Endometrial microvascular endothelial cells (primary cell): Measurements from ENCODE around the gene INHBC. TPM values are rescaled to one million over a fixed set of nuclear protein-coding genes. Genes with fewer than 3 reads are reported as not detected.

ENCODE experiments used
- in situ Hi-C: cut with HindIII; loops from 2 replicates; pipeline ENCODE4 v1.10.0; 2017; ENCODE audit warnings: low sequenced_read_pairs, low pct_unique_long_range_greater_than_20kb; ENCODE audit errors: inconsistent ontology term
- total RNA-seq: library from RNA; depleted of rRNA; stranded (reverse); fragments of >200 nt; gene quantifications from one replicate; pipeline ENCODE4 v1.2.3, GENCODE V29; 2015; ENCODE audit errors: inconsistent ontology term

Gene INHBC
- total RNA-seq, 1 donor from 2014 or later: not detected

DNA sequence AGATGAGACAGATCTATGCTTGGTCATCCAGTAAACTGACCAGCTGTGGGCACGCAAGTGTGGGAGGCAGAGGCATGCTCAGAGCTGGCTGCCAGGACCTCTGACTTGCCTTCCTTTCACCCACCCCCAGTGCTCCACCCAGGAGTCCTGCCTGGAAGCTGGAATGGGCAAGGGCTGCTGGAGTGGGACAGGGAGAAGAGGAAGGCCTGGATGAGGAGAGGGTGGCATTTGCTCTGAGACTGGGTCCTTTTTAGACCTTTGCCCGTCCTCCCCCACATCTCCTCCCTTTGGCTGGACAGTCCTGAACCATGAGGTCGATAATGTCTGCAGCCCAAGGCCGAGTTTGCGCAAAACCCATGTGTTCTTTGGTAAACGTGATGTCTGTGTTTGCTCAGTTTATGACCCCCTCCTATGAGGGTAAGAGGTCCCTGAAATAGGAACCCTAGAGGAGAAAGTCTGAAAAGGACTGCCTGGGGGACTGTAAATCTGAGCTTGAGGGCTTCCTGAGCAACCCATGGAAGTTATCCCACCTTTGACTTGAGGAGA is 16.7 kb downstream of the INHBC start:
- in situ Hi-C loops: no loop called here

DNA sequence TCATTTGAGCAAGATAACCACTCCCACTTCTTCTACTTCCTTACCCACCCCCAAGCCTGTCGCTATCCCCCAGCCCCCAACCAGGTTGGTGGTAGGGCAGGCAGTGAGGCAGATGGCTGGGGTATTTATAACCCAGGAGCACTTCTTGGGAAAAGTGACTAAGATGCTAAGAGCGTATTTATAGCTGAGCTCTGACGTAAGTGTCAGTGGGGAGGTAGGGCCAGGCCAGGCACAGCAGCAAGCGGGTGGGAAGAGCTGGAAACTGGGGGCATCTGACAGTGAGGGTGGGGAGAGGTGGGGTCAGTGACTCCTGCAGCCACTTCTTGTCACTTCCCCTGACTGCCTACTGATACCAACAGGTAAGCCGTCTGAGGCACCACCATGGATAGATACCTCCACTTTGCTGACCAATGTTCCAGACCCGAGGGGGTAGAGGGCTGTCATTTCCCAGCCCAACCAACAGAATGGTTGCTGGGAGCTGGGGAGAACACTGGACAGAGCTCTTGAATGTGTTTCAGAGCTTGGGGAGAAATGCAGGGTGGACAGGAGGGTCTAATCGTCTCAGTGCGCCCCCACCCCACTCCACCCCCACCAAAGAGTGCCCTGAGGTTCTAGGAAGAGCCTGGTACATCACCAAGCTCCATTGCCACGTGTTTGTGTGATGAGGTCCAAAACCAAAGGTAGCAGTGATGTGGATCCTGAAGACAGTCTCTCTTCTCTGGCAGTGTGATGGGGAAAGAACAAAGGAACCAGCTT is 17.8 kb downstream of the INHBC start:
- in situ Hi-C loops: no loop called here

DNA sequence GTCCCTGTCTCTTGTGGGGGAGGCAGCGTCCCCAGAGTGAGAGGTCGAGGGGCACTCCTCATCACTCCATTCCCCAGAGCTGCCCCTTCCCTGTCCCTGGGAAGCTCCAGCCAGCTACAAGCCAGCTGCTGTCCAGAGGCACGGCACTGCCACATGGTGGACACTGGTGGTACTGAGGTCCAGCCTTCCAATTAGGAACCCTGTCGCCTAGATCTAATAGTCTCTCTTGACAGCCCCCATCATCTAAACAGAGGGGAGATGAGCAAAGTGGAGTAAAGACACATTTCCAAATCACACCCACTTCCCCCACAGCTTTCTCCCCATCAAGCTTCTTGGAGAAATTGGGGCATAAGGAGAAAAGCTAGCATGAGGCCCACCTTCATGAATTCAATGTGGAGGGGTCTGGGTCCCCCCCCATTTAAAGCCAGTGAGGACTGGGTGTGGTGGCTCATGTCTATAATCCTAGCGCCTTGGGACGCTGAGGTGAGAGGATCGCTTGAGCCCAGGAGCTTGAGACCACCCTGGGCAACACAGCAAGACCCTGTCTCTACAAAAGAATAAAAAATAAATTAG is 18.4 kb downstream of the INHBC start:
- in situ Hi-C loops: no loop called here

DNA sequence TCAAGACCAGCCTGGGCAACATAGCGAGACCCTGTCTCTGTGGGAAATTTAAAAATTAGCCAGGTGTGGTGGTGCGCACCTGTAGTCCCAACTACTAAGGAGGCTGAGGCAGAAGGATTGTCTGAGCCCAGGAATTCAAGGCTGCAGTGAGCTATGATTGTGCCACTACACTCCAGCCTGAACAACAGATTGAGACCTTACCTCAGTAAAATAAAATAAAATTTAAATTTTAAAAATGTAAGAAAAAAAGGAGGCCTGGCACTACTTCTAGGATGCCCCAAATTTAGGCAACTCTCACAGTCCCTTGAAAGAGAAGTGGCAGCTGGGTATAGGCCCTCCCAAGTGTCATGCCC is 19.6 kb downstream of the INHBC start:
- in situ Hi-C loops: no loop called here

DNA sequence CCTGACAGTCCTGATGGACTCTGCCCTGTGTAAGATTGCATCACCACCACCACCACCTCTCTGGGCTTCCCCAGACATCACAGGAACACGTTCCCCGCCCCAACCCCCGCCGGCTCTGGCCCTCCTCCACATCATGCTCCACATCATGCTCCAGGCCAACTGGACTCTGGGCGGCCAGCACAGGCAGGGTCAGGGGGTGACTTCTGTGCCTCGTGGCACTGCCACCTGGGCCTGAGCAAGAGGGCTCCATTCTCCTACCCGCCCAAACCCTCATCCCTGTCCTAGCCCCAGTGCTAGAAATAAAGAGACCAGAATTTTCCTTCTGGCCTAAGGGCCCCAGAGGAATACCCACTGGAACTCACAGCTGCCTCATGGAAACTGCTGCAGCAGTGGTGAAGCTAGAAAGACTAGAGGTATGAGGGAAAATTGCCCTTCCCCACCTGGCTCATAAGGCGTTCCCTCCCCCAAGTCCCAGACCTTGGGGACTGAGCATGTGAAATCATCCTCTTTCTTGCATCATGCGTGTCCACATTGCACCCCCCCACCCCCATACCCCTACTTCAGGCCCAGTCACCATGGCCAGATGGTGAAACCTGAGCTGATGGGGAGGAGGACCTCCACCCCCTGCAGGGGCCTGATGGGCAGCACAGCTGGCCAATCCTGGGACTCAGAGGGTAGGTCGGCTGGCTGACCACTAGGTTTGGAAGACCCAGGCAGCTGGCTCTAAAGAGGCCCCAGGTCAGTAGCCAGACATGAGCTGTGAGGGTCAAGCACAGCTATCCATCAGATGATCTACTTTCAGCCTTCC is 20.2 kb downstream of the INHBC start, which contains the start of gene INHBE:
TSS of gene INHBE (plus strand) at position 742 of the 808 bp plus-strand sequence. CDS start 230 bp downstream, outside the sequence.
- in situ Hi-C loops: no loop called here

DNA sequence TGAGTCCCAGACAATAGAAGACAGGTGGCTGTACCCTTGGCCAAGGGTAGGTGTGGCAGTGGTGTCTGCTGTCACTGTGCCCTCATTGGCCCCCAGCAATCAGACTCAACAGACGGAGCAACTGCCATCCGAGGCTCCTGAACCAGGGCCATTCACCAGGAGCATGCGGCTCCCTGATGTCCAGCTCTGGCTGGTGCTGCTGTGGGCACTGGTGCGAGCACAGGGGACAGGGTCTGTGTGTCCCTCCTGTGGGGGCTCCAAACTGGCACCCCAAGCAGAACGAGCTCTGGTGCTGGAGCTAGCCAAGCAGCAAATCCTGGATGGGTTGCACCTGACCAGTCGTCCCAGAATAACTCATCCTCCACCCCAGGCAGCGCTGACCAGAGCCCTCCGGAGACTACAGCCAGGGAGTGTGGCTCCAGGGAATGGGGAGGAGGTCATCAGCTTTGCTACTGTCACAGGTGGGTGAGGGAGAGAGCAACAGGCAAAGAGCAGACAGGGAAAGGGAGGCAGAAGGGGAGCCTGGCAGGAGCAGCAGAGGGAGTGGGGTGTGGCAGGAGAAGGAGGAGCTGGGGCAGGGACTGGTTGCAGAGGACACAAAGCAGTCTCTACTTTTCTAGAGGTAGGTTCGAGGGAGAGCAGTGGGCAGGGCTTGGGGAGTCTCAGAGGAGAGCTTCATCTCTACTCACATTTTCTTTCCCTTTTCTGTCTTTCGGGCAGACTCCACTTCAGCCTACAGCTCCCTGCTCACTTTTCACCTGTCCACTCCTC is 21.0 kb downstream of the INHBC start:
- in situ Hi-C loops: no loop called here

DNA sequence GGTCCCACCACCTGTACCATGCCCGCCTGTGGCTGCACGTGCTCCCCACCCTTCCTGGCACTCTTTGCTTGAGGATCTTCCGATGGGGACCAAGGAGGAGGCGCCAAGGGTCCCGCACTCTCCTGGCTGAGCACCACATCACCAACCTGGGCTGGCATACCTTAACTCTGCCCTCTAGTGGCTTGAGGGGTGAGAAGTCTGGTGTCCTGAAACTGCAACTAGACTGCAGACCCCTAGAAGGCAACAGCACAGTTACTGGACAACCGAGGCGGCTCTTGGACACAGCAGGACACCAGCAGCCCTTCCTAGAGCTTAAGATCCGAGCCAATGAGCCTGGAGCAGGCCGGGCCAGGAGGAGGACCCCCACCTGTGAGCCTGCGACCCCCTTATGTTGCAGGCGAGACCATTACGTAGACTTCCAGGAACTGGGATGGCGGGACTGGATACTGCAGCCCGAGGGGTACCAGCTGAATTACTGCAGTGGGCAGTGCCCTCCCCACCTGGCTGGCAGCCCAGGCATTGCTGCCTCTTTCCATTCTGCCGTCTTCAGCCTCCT is 21.6 kb downstream of the INHBC start:
- in situ Hi-C loops: no loop called here

DNA sequence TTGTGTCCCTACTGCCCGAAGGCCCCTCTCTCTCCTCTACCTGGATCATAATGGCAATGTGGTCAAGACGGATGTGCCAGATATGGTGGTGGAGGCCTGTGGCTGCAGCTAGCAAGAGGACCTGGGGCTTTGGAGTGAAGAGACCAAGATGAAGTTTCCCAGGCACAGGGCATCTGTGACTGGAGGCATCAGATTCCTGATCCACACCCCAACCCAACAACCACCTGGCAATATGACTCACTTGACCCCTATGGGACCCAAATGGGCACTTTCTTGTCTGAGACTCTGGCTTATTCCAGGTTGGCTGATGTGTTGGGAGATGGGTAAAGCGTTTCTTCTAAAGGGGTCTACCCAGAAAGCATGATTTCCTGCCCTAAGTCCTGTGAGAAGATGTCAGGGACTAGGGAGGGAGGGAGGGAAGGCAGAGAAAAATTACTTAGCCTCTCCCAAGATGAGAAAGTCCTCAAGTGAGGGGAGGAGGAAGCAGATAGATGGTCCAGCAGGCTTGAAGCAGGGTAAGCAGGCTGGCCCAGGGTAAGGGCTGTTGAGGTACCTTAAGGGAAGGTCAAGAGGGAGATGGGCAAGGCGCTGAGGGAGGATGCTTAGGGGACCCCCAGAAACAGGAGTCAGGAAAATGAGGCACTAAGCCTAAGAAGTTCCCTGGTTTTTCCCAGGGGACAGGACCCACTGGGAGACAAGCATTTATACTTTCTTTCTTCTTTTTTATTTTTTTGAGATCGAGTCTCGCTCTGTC is 22.3 kb downstream of the INHBC start:
- in situ Hi-C loops: no loop called here

DNA sequence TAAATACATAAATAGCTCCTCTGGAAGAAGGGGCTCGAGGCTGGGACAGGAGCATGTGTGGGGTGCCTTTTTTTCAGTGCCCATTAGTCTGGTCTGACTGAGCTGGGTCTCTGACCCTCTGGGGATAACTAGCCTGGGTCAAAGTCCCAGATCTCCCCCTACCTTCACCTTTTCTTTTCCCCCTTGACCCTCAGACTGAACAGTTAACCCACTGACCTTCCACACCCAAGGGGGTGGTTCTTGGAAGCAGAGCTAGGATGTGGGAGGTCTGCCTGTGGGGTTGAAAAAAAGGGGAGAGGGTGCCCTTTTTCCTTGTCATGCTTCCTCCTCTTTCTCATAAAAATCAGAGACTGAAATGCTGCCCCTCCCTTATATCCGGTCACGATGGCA is 24.1 kb downstream of the INHBC start:
- in situ Hi-C loops: no loop called here

DNA sequence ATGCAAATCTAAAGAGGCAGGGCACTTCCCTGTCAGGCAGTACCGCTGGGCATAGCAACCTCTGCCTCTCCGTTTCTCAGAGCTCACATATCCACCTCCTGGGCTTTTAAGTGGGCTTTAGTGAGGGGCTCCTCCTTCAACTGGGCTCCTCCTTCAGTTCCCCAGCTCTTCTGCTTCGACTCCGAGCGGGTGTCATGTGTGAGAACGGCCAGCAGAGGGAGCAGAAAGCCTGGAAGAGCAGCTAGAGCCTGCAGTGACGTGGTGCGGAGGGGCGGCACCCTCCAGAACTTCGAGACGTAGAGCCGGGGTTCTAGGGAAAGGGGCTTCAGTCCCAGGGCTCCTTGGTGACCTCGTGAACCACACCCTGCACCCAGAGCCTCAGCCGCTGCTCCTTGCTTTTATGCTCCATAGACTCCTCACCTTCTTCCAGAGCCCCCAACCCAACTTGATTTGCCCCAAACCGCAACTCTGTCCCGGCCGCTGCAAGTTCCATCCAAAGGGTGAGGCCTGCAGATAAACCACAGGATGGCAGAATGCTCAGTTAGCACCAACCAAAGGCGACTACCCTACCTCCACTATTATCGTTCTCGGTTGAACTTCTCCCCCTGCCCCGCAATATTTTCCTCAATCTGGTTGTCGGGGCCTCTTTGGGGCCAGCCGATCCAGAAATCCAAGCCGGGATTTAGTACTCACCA is 24.6 kb downstream of the INHBC start:
- in situ Hi-C loops: no loop called here

DNA sequence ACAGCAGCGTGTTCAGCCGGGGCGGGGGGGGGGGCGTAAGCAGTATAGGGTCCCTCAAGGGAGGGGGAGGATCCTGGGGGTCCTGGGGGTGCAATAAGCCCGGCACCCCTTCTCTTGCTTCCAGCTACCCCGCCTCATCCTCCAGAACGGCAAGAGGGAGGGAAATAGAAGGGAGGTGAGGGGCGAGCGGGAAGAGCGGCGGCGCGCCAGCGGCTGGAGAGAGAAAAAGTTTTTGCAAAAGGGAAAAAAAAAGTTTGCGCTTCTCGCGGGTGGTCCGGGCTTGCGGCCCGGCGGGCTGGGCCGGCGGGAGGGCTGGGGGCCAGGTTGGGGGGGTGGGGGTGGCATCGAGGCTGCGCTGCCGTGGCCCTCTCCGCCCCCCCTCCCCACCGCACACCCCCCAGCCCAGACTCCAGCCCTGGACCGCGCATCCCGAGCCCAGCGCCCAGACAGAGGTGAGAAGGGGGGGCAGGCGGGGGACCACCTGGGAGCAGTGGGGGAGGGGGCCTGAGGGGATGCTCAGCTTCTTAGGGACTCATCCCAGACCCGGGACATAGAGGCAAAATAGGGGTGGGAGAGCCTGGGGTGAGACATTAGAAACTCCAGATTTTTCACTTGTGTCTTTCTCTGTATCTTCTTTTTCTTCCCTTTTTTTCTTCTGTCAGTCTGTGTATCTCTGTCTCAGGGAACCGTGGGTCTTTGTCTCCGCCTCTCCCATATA is 25.3 kb downstream of the INHBC start, which contains the start of gene GLI1:
TSS of gene GLI1 (plus strand) at position 36 of the 718 bp plus-strand sequence. CDS start 3,907 bp downstream, outside the sequence.
- in situ Hi-C loops: no loop called here

DNA sequence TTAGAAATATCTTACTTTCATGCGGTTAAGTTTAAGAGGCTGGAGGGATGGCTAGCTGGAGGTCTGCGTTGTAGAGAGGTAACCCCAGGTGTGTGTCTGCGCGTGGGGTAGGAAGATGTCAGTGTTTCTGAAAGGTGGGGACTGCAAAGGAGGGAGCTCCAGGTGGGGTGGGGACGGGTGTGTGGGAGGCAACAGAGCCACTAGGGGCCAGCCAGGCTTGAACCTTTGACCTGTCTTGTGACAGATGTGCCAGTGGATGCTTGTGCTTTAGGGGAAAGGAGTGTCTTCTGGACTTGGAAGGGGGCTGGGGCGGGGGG is 25.8 kb downstream of the INHBC start:
- in situ Hi-C loops: no loop called here

DNA sequence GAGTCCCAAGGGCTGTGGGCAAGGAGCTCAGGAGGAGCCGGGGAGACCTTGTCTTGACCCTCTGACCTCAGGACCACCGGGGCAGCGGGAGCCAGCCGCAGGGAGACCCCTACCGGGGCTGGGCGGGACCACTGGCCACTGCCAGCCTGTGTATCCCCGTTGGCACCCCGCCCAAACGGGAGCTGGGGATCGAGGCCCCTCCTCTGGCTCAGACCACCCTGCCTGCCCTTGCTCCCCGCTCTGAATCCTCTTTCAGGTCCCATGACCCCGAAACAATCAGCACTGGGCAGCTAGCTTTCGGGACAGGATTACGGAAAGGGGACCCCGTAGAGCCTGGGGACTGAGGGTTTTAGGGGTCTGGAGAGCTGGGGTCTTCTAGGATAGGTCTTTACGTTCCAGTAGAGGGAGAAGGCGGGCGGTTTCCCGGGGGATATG is 26.3 kb downstream of the INHBC start:
- in situ Hi-C loops: no loop called here

DNA sequence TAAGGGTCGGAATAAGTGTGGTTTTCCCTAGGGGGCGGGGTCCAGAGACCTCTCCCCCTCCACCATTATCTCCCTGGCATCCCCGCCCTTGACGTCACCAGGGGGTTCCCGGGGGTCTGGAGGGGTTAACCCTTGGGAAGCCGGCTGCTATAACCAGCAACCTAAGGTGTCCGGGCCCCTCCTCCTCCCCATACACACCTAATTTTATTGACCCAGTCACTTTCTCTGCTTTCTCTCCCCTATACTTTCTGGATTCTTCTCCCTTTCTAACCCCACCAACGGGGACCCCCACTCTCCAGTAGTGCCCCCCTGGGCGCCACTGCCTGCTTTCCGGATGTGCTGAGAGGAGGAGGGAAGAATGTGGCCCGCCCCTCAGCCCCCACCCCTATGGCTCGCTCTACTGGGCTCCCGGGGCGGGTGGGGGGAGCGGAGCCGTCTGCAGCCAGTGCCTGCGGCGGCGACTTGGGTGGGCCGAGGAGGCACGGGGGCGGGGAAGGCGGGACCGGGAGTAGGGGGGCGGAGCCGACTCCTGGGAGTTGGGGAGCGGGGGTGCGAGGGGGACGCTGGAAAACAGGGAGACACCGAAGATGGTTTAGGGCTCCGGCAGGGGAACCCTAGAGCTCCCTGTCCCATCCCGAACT is 26.8 kb downstream of the INHBC start:
- in situ Hi-C loops: no loop called here

DNA sequence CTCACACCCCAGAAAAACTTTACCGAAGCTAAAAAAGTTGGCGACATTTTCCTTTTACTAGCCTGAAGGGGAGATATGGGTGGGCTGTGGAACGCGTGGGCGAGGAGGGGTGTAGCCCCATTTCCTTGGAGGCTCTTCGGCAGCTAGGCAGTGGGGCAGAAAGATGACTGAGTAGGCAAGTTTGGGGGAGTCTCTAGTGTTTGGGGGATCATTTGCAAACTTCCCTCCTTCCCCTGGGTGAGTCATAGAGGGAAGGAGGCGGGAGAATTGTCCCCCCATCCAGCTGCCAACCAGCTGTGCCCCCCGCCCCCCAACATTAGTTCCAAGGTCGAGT is 27.3 kb downstream of the INHBC start:
- in situ Hi-C loops: no loop called here

DNA sequence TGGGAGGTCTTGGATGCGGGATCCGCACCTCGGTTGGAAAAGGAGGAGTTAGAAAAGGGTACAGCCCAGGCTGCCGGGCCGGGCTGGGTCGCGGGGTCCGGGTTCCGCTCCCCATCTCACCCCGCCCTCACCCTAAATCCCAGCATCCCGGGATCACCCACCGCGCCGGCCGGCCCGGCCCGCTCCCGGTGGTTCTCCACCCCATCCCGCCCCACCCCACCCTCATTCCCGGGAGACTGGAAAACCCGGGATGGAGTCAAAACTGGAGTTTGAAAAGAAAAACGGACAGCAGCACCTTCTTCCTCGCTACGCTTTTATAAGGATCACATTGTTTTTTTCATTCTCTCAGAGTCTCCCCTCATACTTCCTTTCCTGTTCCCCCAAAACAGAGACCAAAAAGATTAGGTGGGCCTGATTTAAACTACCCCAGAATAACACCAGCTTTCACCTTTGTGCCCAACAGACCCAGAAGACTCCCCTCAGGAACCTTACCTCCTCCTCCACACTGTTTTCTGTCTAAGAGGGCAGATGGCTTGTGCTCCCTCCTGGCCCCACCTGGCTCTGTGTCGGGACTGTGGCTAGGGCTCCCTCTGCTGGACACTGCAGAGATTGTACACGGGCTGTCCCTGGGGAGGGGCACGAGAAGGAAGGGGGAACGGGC is 27.8 kb downstream of the INHBC start:
- in situ Hi-C loops: no loop called here
